HT-29 (cell line): ENCODE data around the gene TOM1. TPM values are rescaled to one million over a fixed set of nuclear protein-coding genes. Genes with fewer than 3 reads are reported as not detected.
"Not testable (repeated sequence)": the region's sequence is repeated elsewhere in the genome, so short reads cannot be mapped to it uniquely, and the experiment has no call there.

Source experiments
- DNase-seq: peaks from one replicate; pipeline ENCODE4 v3.0.0-alpha.2; 2015; ENCODE audit warnings: low spot score
- small RNA-seq: library from RNA; depleted of rRNA; stranded (forward); fragments of <200 nt; gene quantifications from one replicate; pipeline ENCODE3, GENCODE V24; 2014
- total RNA-seq: library from RNA; depleted of rRNA; stranded (reverse); fragments of >200 nt; shearing (Covaris generic); gene quantifications from 2 replicates; pipeline ENCODE4 v1.2.3, GENCODE V29; 2014; rRNA removed

TOM1 gene
- total RNA-seq, 1 experiment from 2014 or later = 32.4 TPM

DNA sequence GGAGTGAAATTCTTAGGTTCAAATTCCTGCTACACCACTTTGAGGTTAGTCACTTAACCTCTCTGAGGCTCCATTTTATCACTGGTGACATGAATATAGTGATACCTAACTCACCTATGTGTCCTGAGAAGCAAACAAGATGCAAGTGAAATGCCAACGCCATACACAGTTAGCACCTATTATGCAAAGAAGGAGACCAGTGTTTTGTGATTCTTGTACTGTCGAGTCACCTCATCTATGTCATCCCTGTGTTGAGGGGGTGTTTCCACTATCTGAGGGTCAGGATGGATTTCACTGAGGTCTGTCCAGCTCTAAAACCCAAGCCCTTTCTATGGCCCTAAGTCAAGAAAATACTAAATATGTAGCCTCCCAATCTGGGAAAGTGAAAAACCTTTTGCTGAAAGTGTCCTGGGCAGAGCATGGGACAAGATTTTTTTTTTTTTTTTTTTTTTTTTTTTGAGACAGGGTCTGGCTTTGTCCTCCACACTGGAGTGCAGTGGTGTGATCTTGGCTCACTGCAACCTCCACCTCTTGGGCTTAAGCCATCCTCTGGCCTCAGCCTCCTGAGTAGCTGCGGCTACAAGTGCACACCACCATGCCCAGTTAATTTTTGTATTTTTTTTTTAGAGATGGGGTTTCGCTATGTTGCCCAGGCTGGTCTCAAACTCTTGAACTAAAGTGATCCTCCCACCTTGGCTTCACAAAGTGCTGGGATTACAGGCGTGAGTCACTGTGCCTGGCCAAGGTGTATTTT is 95.3 kb downstream of the TOM1 start:
- no peak for DNase-seq

DNA sequence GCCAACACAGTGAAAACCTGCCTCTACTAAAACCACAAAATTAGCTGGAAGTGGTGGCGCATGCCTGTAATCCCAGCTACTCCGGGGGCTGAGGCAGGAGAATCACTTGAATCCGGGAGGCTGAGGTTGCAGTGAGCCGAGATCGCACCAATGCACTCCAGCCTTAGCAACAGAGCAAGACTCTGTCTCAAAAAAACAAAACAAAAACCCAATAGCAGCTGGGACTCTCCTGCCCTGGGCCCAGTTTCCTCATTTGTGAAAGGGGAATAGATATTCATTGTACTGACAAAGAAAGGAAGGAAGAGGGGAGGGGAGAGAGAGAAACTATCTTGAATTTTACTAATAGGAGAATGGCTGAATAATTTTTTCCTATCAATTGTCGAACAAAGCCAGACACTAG is 96.9 kb downstream of the TOM1 start:
- DNase-seq = not testable (repeated sequence)

DNA sequence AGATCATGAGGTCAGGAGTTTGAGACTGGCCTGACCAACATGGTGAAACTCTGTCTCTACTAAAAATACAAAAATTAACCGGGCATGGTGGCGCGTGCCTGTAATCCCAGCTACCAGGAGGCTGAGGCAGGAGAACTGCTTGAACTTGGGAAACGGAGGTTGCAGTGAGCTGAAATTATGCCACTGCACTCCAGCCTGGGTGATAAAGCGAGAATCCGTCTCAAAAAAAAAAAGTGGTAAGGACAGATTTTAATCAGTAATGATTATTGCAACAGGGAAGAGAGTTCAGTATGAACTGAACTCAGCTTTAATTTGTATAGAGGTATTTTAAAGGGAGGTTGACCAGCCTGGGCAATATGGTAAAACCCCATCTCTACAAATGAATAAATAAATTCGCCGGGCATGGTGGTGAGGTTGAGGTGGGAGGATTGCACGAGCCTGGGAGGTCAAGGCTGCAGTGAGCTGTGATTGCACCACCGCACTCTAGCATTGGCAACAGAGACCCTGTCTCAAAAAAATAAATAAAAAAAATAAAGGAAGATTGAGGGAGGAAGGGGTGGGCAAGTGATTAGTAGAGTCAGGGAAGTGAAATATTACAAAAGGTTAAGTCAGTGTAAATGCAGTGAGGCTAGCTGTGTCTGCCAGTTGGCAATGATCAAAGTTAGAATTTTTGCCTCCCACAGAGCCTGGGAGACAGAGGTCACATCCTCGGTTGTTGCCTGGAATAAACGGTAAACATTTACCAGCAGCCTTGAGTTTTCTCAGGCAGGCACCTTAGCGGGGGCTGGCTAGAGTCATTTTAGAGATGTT is 97.6 kb downstream of the TOM1 start:
- DNase-seq = no peak

Small RNA genes within 50 kb of the gene (small RNA-seq; reads per million reads assigned to genes)
- gene MIR3909 = not detected
- gene MIR6069 = not detected

Other genes with a start within 250 kb of the TOM1 start
- not detected in 2 replicates for gene ISX, start 233.7 kb upstream of the TOM1 start, total RNA-seq
- 7.0 and 8.1 TPM in 2 replicates for gene HMGXB4, start 42.4 kb upstream of the TOM1 start, total RNA-seq
- 14.9 and 21.6 TPM in 2 replicates for gene HMOX1, start 81.2 kb downstream of the TOM1 start, total RNA-seq
- gene MCM5, start 100.2 kb downstream of the TOM1 start, total RNA-seq = 154 and 155 TPM in 2 replicates
- gene RASD2, start 240.9 kb downstream of the TOM1 start, total RNA-seq = 0.05 TPM in 1 of 2 replicates, not detected in the other